ENCODE measurements around the gene TMEM171. TPM values are rescaled to one million over a fixed set of nuclear protein-coding genes. Genes with fewer than 3 reads are reported as not detected.

Gene TMEM171
- total and polyA plus RNA-seq, 2 of the 8 experiments (the other 6 are each of a cell fraction or from before 2014, with no cell fraction given): 1.0 to 2.2 TPM

GRCh38 chr5:73115399-73116051 lies 4.8 kb upstream of the TMEM171 start:
- CTCF ChIA-PET (ENCODE audit: partially characterized antibody): interaction anchor here (1.0 to 2.2 kb wide), 9 partner anchors 14 to 101 kb away, joined by 3 to 9 read pairs (median 3); no protein-coding TSS in a partner anchor
- H3K14ac ChIP-seq (ENCODE audit: insufficient read length): no peak overlapping the region
- no peak overlapping the region for H3K56ac ChIP-seq (replicated peaks; ENCODE audit: insufficient read length, low read depth, low read length)
- no peak overlapping the region for H3K18ac ChIP-seq (ENCODE audit: extremely low read depth, low read length)
- H3K9me3 ChIP-seq (ENCODE audit: insufficient read depth in 2 of 2, low read depth in 1 of 2, low read length in 1 of 2): no peaks in the 10 kb centered on the region
- no peak overlapping the region for H2BK12ac ChIP-seq (ENCODE audit: low read depth, low read length)
- H2BK20ac ChIP-seq (ENCODE audit: low read length): no peak overlapping the region
- no peak overlapping the region for H2AFZ ChIP-seq (ENCODE audit: low read length)
- DNase-seq (ENCODE audit: low read depth in 1 of 2, low spot score in 2 of 2) (no peak), FAIRE-seq (no peak)
- H3K9ac ChIP-seq (replicated peaks in 1 of 4; ENCODE audit: extremely low read depth in 1 of 4, low read depth in 3 of 4, low read length in 3 of 4): no peak overlapping the region
- H2AK5ac ChIP-seq (ENCODE audit: low read depth, low read length): no peak overlapping the region
- no peak overlapping the region for H3K23ac ChIP-seq (ENCODE audit: insufficient read length)
- POLR2A ChIA-PET (ENCODE audit: partially characterized antibody): no interaction called here
- no peak overlapping the region for H3K27ac ChIP-seq (ENCODE audit: low read depth, low read length)
- no peak overlapping the region for H3K4ac ChIP-seq (replicated peaks; ENCODE audit: insufficient read length, low read depth, low read length)
- H3K79me2 ChIP-seq (ENCODE audit: control insufficient read depth in 1 of 2, insufficient read depth in 2 of 2, low read length in 2 of 2): no peaks in the 10 kb centered on the region
- no peaks in the 10 kb centered on the region for H3K36me3 ChIP-seq (ENCODE audit: control insufficient read depth in 2 of 4, insufficient read depth in 4 of 4, low read length in 3 of 4)
- H2BK15ac ChIP-seq (ENCODE audit: low read length): no peak overlapping the region
- peaks cover 0 to 3% (median 1%) of the 10 kb centered on the region in 4 experiments; a peak in 3 of 7 replicates for H3K4me1 ChIP-seq (replicated peaks in 1 of 4; ENCODE audit: control insufficient read depth in 3 of 4, insufficient read depth in 4 of 4, low read length in 3 of 4)
- no peak overlapping the region for H2BK120ac ChIP-seq (replicated peaks; ENCODE audit: low read depth, low read length)
- no peak overlapping the region for H4K91ac ChIP-seq (replicated peaks; ENCODE audit: insufficient read length, low read length)
- H3K4me2 ChIP-seq (ENCODE audit: insufficient read depth in 1 of 2, low read depth in 2 of 2, low read length in 2 of 2): no peak overlapping the region
- WGBS, 2 experiments (ENCODE audit: extremely low coverage in 1 of 2, insufficient coverage in 1 of 2, insufficient read length in 1 of 2, insufficient replicate concordance in 2 of 2, low coverage in 1 of 2, low lambda C conversion rate in 2 of 2, missing lambda C conversion rate in 1 of 2): 76% methylated on average over 4 of the region's 4 CpGs; no CpG with 5 or more reads in 1 of the 2 experiments
- peaks cover 0 to 22% (median 14%) of the 10 kb centered on the region in 4 experiments; a peak in 6 of 7 replicates for H3K27me3 ChIP-seq (replicated peaks in 1 of 4; ENCODE audit: control insufficient read depth in 3 of 4, extremely low read depth in 1 of 4, insufficient read depth in 3 of 4, low read length in 3 of 4)
- TF ChIP-seq TEAD4 (IDR thresholded peaks at IDR 0.05; ENCODE audit: low read depth, low read length) (no peak), JUND (IDR thresholded peaks at IDR 0.05; ENCODE audit: low read length) (no peak), ZNF274 (IDR thresholded peaks at IDR 0.05; ENCODE audit: borderline replicate concordance, extremely low read depth, low read length) (no peak), SUZ12 (IDR thresholded peaks at IDR 0.05; ENCODE audit: low read length) (no peak), BRCA1 (IDR thresholded peaks at IDR 0.05; ENCODE audit: low read depth, low read length) (no peak), SRF (IDR thresholded peaks at IDR 0.05; ENCODE audit: low read depth, low read length) (no peak), CBX5 (IDR thresholded peaks at IDR 0.05; ENCODE audit: low read depth, low read length) (no peak)
- no peak overlapping the region for H3K4me3 ChIP-seq (ENCODE audit: extremely low read depth in 1 of 4, insufficient read depth in 2 of 4, low read depth in 3 of 4, low read length in 4 of 4)
- H4K5ac ChIP-seq (ENCODE audit: insufficient read length, low read depth, low read length): no peak overlapping the region
- no peak overlapping the region for H4K8ac ChIP-seq (ENCODE audit: extremely low read depth, insufficient read depth, low read length)
- H3K79me1 ChIP-seq (ENCODE audit: low read depth, low read length): no peaks in the 10 kb centered on the region
- peaks cover 7% of the 10 kb centered on the region for H3K23me2 ChIP-seq (ENCODE audit: low read depth, low read length)
- no peak overlapping the region for H2BK5ac ChIP-seq (ENCODE audit: low read depth, low read length)
- H4K20me1 ChIP-seq (replicated peaks in 1 of 2; ENCODE audit: control insufficient read depth in 1 of 2, insufficient read depth in 2 of 2, low read length in 2 of 2): no peaks in the 10 kb centered on the region
